ENCODE results near the gene RASA4B. TPM values are rescaled to one million over a fixed set of nuclear protein-coding genes. Genes with fewer than 3 reads are reported as not detected.
"Not testable (repeated sequence)": the region's sequence is repeated elsewhere in the genome, so short reads cannot be mapped to it uniquely, and the experiment has no call there.

Gene RASA4B
- total and polyA plus RNA-seq, 2 experiments from 2014 or later = 1.0 to 1.1 TPM

- H3K27me3 ChIP-seq (replicated peaks; ENCODE audit: insufficient read depth); H3K4me1 ChIP-seq (ENCODE audit: insufficient read depth); H3K4me2 ChIP-seq (ENCODE audit: unreplicated experiment); H3K4me3 ChIP-seq; in situ Hi-C loops (cut with MboI); H3K79me2 ChIP-seq (ENCODE audit: insufficient read depth); H4K20me1 ChIP-seq (ENCODE audit: insufficient read depth); DNase-seq; H3K9me3 ChIP-seq (ENCODE audit: low read depth); H3K9me2 ChIP-seq (ENCODE audit: insufficient read depth); H3K27ac ChIP-seq; H2AFZ ChIP-seq; H3K36me3 ChIP-seq (ENCODE audit: low read depth); H3F3A ChIP-seq (ENCODE audit: insufficient read depth); H3K9ac ChIP-seq: not testable (repeated sequence)
- WGBS, 2 experiments (ENCODE audit: low coverage in 1 of 2, low lambda C conversion rate in 2 of 2, missing lambda C conversion rate in 2 of 2) = no CpG with 5 or more reads among the region's 8 CpGs
Observed at GRCh38 chr7:102542083-102542482, 24.5 kb upstream of the RASA4B start.

GRCh38 chr7:102540604-102541003, 23.0 kb upstream of the RASA4B start:
- H3K36me3 ChIP-seq (ENCODE audit: low read depth); H3K4me3 ChIP-seq; H3K9me3 ChIP-seq (ENCODE audit: low read depth); H3K9ac ChIP-seq; H3F3A ChIP-seq (ENCODE audit: insufficient read depth); H3K79me2 ChIP-seq (ENCODE audit: insufficient read depth); H3K27me3 ChIP-seq (replicated peaks; ENCODE audit: insufficient read depth); H3K4me2 ChIP-seq (ENCODE audit: unreplicated experiment); in situ Hi-C loops (cut with MboI); H3K4me1 ChIP-seq (ENCODE audit: insufficient read depth); H3K27ac ChIP-seq; H2AFZ ChIP-seq; H4K20me1 ChIP-seq (ENCODE audit: insufficient read depth); DNase-seq; H3K9me2 ChIP-seq (ENCODE audit: insufficient read depth): not testable (repeated sequence)
- WGBS, 2 experiments (ENCODE audit: low coverage in 1 of 2, low lambda C conversion rate in 2 of 2, missing lambda C conversion rate in 2 of 2) = 76 to 92% methylated on average over 4 to 5 of the region's 6 CpGs

GRCh38 chr7:102535062-102535615, 17.6 kb upstream of the RASA4B start:
- not testable (repeated sequence) for H3K4me1 ChIP-seq (ENCODE audit: insufficient read depth)

GRCh38 chr7:102532127-102532526, 14.6 kb upstream of the RASA4B start:
- H3K27me3 ChIP-seq (replicated peaks; ENCODE audit: insufficient read depth); H3K4me3 ChIP-seq; H3K4me1 ChIP-seq (ENCODE audit: insufficient read depth); H3K36me3 ChIP-seq (ENCODE audit: low read depth); H3K9me3 ChIP-seq (ENCODE audit: low read depth); H3K4me2 ChIP-seq (ENCODE audit: unreplicated experiment); DNase-seq; H3K9me2 ChIP-seq (ENCODE audit: insufficient read depth); in situ Hi-C loops (cut with MboI); H3K27ac ChIP-seq; H3F3A ChIP-seq (ENCODE audit: insufficient read depth); H2AFZ ChIP-seq; H3K9ac ChIP-seq; H4K20me1 ChIP-seq (ENCODE audit: insufficient read depth); H3K79me2 ChIP-seq (ENCODE audit: insufficient read depth): not testable (repeated sequence)
- 98 to 100% methylated on average over 1 to 2 of the region's 2 CpGs for WGBS, 2 experiments (ENCODE audit: low coverage in 1 of 2, low lambda C conversion rate in 2 of 2, missing lambda C conversion rate in 2 of 2)

More at GRCh38 chr7:102535062-102535615, 17.6 kb upstream of the RASA4B start:
- H3K9ac ChIP-seq; H3F3A ChIP-seq (ENCODE audit: insufficient read depth); H3K9me3 ChIP-seq (ENCODE audit: low read depth); H3K27ac ChIP-seq; in situ Hi-C loops (cut with MboI); H4K20me1 ChIP-seq (ENCODE audit: insufficient read depth); H3K79me2 ChIP-seq (ENCODE audit: insufficient read depth); H3K4me2 ChIP-seq (ENCODE audit: unreplicated experiment); H3K27me3 ChIP-seq (replicated peaks; ENCODE audit: insufficient read depth); H2AFZ ChIP-seq; DNase-seq; H3K4me3 ChIP-seq; H3K9me2 ChIP-seq (ENCODE audit: insufficient read depth); H3K36me3 ChIP-seq (ENCODE audit: low read depth): not testable (repeated sequence)
- WGBS, 2 experiments (ENCODE audit: low coverage in 1 of 2, low lambda C conversion rate in 2 of 2, missing lambda C conversion rate in 2 of 2) = 85 to 91% methylated on average over 2 of the region's 8 CpGs

GRCh38 chr7:102531583-102531982, 14.0 kb upstream of the RASA4B start:
- no CpG with 5 or more reads among the region's 7 CpGs for WGBS, 2 experiments (ENCODE audit: low coverage in 1 of 2, low lambda C conversion rate in 2 of 2, missing lambda C conversion rate in 2 of 2)
- H3K4me2 ChIP-seq (ENCODE audit: unreplicated experiment); H3K9me2 ChIP-seq (ENCODE audit: insufficient read depth); H2AFZ ChIP-seq; H3F3A ChIP-seq (ENCODE audit: insufficient read depth); DNase-seq; H4K20me1 ChIP-seq (ENCODE audit: insufficient read depth); H3K27ac ChIP-seq; H3K9ac ChIP-seq; H3K4me3 ChIP-seq; H3K36me3 ChIP-seq (ENCODE audit: low read depth); H3K27me3 ChIP-seq (replicated peaks; ENCODE audit: insufficient read depth); H3K79me2 ChIP-seq (ENCODE audit: insufficient read depth); H3K4me1 ChIP-seq (ENCODE audit: insufficient read depth); H3K9me3 ChIP-seq (ENCODE audit: low read depth); in situ Hi-C loops (cut with MboI): not testable (repeated sequence)

- WGBS, 2 experiments (ENCODE audit: low coverage in 1 of 2, low lambda C conversion rate in 2 of 2, missing lambda C conversion rate in 2 of 2) = 87 to 100% methylated on average over 2 to 5 of the region's 13 CpGs
- H4K20me1 ChIP-seq (ENCODE audit: insufficient read depth); H3K4me3 ChIP-seq; H3K4me2 ChIP-seq (ENCODE audit: unreplicated experiment); H3K9me2 ChIP-seq (ENCODE audit: insufficient read depth); H3K4me1 ChIP-seq (ENCODE audit: insufficient read depth); DNase-seq; H3F3A ChIP-seq (ENCODE audit: insufficient read depth); in situ Hi-C loops (cut with MboI); H2AFZ ChIP-seq; H3K27me3 ChIP-seq (replicated peaks; ENCODE audit: insufficient read depth); H3K36me3 ChIP-seq (ENCODE audit: low read depth); H3K9ac ChIP-seq; H3K79me2 ChIP-seq (ENCODE audit: insufficient read depth); H3K27ac ChIP-seq; H3K9me3 ChIP-seq (ENCODE audit: low read depth): not testable (repeated sequence)
Observed at GRCh38 chr7:102527822-102528793, 10.5 kb upstream of the RASA4B start.

GRCh38 chr7:102527182-102527581, 9.6 kb upstream of the RASA4B start:
- H3K36me3 ChIP-seq (ENCODE audit: low read depth); DNase-seq; in situ Hi-C loops (cut with MboI); H3K9me3 ChIP-seq (ENCODE audit: low read depth); H3F3A ChIP-seq (ENCODE audit: insufficient read depth); H3K4me1 ChIP-seq (ENCODE audit: insufficient read depth); H3K9ac ChIP-seq; H4K20me1 ChIP-seq (ENCODE audit: insufficient read depth); H3K4me3 ChIP-seq; H3K27me3 ChIP-seq (replicated peaks; ENCODE audit: insufficient read depth); H3K9me2 ChIP-seq (ENCODE audit: insufficient read depth); H3K79me2 ChIP-seq (ENCODE audit: insufficient read depth); H3K4me2 ChIP-seq (ENCODE audit: unreplicated experiment); H2AFZ ChIP-seq; H3K27ac ChIP-seq: not testable (repeated sequence)
- WGBS, 2 experiments (ENCODE audit: low coverage in 1 of 2, low lambda C conversion rate in 2 of 2, missing lambda C conversion rate in 2 of 2) = 44 to 50% methylated on average over 1 of the region's 8 CpGs
